K562 (cell line): Measurements from ENCODE around the gene RPS6KA4. TPM values are rescaled to one million over a fixed set of nuclear protein-coding genes. Genes with fewer than 3 reads are reported as not detected.

ENCODE experiments used
- CHD2 ChIP-seq: IDR thresholded peaks from 2 replicates; pipeline ENCODE4 v1.6.1; 2011; ENCODE audit warnings: low read depth, low read length
- CTBP1 ChIP-seq: fragments of 450-650 bp; IDR thresholded peaks from 2 replicates; pipeline ENCODE4 v1.6.1; 2016; ENCODE audit warnings: borderline replicate concordance
- CTCF ChIP-seq, 3 experiments: IDR thresholded peaks in 2 of 3; conservative IDR thresholded peaks in 1 of 3; 2 replicates each; pipeline ENCODE4 v1.5.1; 2011 to 2012; ENCODE audit warnings: low read length in 3 of 3, mild to moderate bottlenecking in 3 of 3, control low read depth in 2 of 3, improper control_type of control experiment in 1 of 3, inconsistent platforms in 1 of 3, low read depth in 1 of 3, mixed read lengths in 1 of 3, moderate library complexity in 1 of 3; ENCODE audit not compliant: insufficient read depth in 2 of 3
- ESRRB ChIP-seq: fragments of 250-450 bp; sonication (Bioruptor Pico); IDR thresholded peaks from 2 replicates; pipeline ENCODE4 v1.5.0; 2020; ENCODE audit warnings: mild to moderate bottlenecking, moderate library complexity, borderline replicate concordance
- HMGN3 ChIP-seq: IDR thresholded peaks from 2 replicates; pipeline ENCODE4 v1.6.1; 2011; ENCODE audit warnings: borderline replicate concordance, low read depth, mild to moderate bottlenecking, mixed read lengths, low read length; ENCODE audit not compliant: insufficient read length; ENCODE audit errors: extremely low read depth
- KAT7 ChIP-seq: sonication (generic); formaldehyde crosslinking; IDR thresholded peaks from 2 replicates; pipeline ENCODE4 v1.8.0; 2022; ENCODE audit warnings: missing genetic modification reagents, mild to moderate bottlenecking, borderline replicate concordance
- NRF1 ChIP-seq, 2 experiments: fragments of 450-650 bp; IDR thresholded peaks in 1 of 2; conservative IDR thresholded peaks in 1 of 2; 2 replicates each; pipeline ENCODE4 v1.6.1; 2014; ENCODE audit warnings: mild to moderate bottlenecking in 2 of 2
- PHF8 ChIP-seq: fragments of 200-600 bp; sonication (generic); IDR thresholded peaks from 2 replicates; pipeline ENCODE4 v1.6.1; 2012; ENCODE audit warnings: mixed run types, mild to moderate bottlenecking, inconsistent platforms, low read length, moderate library complexity, borderline replicate concordance
- SRSF1 ChIP-seq: fragments of 200-400 bp; formaldehyde crosslinking; IDR thresholded peaks from 2 replicates; pipeline ENCODE4 v1.6.1; 2017; ENCODE audit warnings: mild to moderate bottlenecking, low read depth, low read length, moderate library complexity
- TARDBP ChIP-seq: fragments of 450-650 bp; IDR thresholded peaks from 2 replicates; pipeline ENCODE4 v1.6.1; 2016
- TOE1 ChIP-seq, 2 experiments: fragments of 450-650 bp in 1 of 2; sonication (generic) in 1 of 2; formaldehyde crosslinking in 1 of 2; IDR thresholded peaks; 2 replicates each; pipeline versions ENCODE4 v1.7.1 to v1.8.0; 2016 to 2022; ENCODE audit warnings: borderline replicate concordance in 2 of 2, mild to moderate bottlenecking in 2 of 2, antibody characterized with exemption in 1 of 2, inconsistent platforms in 1 of 2, low read depth in 1 of 2, missing genetic modification reagents in 1 of 2, moderate library complexity in 1 of 2
- UBTF ChIP-seq, 2 experiments: IDR thresholded peaks; 2 replicates each; pipeline ENCODE4 v1.6.1; 2012; ENCODE audit warnings: improper control_type of control experiment in 2 of 2, low read depth in 2 of 2, low read length in 2 of 2, borderline replicate concordance in 1 of 2
- ZBED1 ChIP-seq: IDR thresholded peaks from 2 replicates; pipeline ENCODE4 v1.6.1; 2014
- ZEB2 ChIP-seq: fragments of 450-650 bp; IDR thresholded peaks from 2 replicates; pipeline ENCODE4 v1.6.1; 2016
- ZNF395 ChIP-seq: fragments of 200-800 bp; sonication (Bioruptor generic); IDR thresholded peaks from 2 replicates; pipeline ENCODE4 v1.6.1; 2017; ENCODE audit warnings: missing genetic modification characterization, missing compliant biosample characterization
- ZNF707 ChIP-seq: fragments of 250-450 bp; sonication (Bioruptor Pico); conservative IDR thresholded peaks from 2 replicates; pipeline ENCODE4 v1.8.0; 2022; ENCODE audit warnings: inconsistent platforms, mild to moderate bottlenecking, moderate library complexity
- ZNF77 ChIP-seq: fragments of 250-450 bp; sonication (Bioruptor Pico); IDR thresholded peaks from 2 replicates; pipeline ENCODE4 v1.5.0; 2020
- polyA plus RNA-seq, 8 experiments: library from polyadenylated mRNA; depleted of rRNA in 4 of 8; stranded (reverse) in 5 of 8; unstranded in 3 of 8; fragments of >200 nt; fragmentation: Nextera tagmentation in 2 of 8; fragmentation: Illumina TruSeq in 1 of 8; extraction: Ambion mirVana in 2 of 8; extraction: Trizol in 1 of 8; gene quantifications; 2 replicates each; pipeline versions ENCODE4 v1.2.1 to v1.2.3, GENCODE V29; 2011 to 2014; ENCODE audit warnings: inconsistent platforms in 1 of 8, missing spikeins in 1 of 8
- total RNA-seq, 7 experiments: library from RNA; depleted of rRNA in 6 of 7; stranded (reverse); fragments of >200 nt in 6 of 7; fragmentation: Illumina TruSeq in 2 of 7; extraction: Trizol in 2 of 7; gene quantifications; 2 replicates each; pipeline versions ENCODE4 v1.2.1 to v1.2.3, GENCODE V29; 2011 to 2021; ENCODE audit warnings: low replicate concordance in 1 of 7

The RPS6KA4 gene
- total and polyA plus RNA-seq, 9 of the 15 experiments (the other 6 are each of a cell fraction or from before 2014, with no cell fraction given), result 0.15 to 23.8 (median 9.8) TPM

GRCh38 chr11:64340671-64341335 lies 18.2 kb upstream of the RPS6KA4 start (continued):
- TF ChIP-seq ZEB2 (0 out of 2 replicates have a peak, but pooled peaks have one; percentile 24), ZNF77 (CRISPR knock-in tag) (no peak), SRSF1 (no peak), CTBP1 (0 out of 2 replicates have a peak, but pooled peaks have one; percentile 15), HMGN3 (peak; percentile 65), NRF1 (conservative IDR thresholded peaks at IDR 0.05 in 1 of 2, IDR thresholded peaks at IDR 0.05 in 1 of 2) (0 out of 4 replicates have a peak, but pooled peaks of 1 of the 2 experiments have one; percentile 26), ZBED1 (no peak), KAT7 (no peak; the same call in 1 of the 2 replicates), TOE1 (IDR thresholded peaks at IDR 0.05; ENCODE audit: borderline replicate concordance) (0 out of 2 replicates have a peak, but pooled peaks have one; percentile 22), TOE1 (CRISPR knock-in tag; IDR thresholded peaks at IDR 0.05; ENCODE audit: borderline replicate concordance, low read depth) (no peak), ESRRB (no peak), ZNF707 (CRISPR knock-in tag) (no peak), PHF8 (peak; percentile 42; the same call in 1 of the 2 replicates), UBTF (IDR thresholded peaks at IDR 0.05; ENCODE audit: borderline replicate concordance in 1 of 2, low read depth in 2 of 2, low read length in 2 of 2) (no peak), TARDBP (no peak), CHD2 (no peak), CTCF (IDR thresholded peaks at IDR 0.05 in 2 of 3, conservative IDR thresholded peaks at IDR 0.05 in 1 of 3; ENCODE audit: insufficient read depth in 2 of 3, low read depth in 1 of 3, low read length in 3 of 3) (peak in 2 of 3 experiments; percentile 42 to 49; a peak in 3 of 6 replicates), ZNF395 (no peak)
